ENCODE measurements around the gene MMP24OS.

DNA sequence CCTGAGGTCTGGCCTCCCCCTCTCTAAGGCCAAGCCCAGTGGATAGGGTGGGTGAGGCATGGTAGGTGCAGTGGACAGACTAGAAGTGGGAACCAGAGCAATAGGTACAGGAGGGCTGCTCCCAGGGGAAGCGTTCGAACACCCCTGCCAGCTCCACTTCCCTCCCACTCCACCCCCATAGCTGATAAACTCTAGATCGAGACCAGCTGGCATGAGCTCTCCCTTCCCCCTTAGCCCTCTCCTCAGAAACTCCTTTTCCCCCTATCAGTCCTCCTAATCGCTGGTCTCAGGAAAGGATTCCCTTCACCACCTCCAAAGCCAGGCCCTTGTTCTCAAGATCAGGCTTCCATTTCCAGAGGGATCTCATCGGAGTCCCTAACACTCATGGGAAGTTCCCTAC lies 20.3 kb upstream of the MMP24OS start:
- TF ChIP-seq CTCF (IDR thresholded peaks at IDR 0.05) (no peak), EZH2phosphoT487 (IDR thresholded peaks at IDR 0.05) (no peak)

Data from neural progenitor cell (in vitro differentiated cells).